Osteoblast (primary cell): ENCODE data around the gene NEK6. TPM values are rescaled to one million over a fixed set of nuclear protein-coding genes. Genes with fewer than 3 reads are reported as not detected.
A peak's percentile ranks its signal among the peaks of the same experiment; 100 is the strongest.

Experiments used
- DNase-seq: peaks from one replicate; pipeline ENCODE4 v3.0.0; 2011; ENCODE audit warnings: low spot score, mixed read lengths; ENCODE audit not compliant: insufficient read length; ENCODE audit errors: missing footprints
- H2AFZ ChIP-seq: 2 replicates; pipeline ENCODE4 v1.6.0; 2011; ENCODE audit warnings: mild to moderate bottlenecking, low read length
- H3K27ac ChIP-seq: 2 replicates; pipeline ENCODE4 v1.5.1; 2011; ENCODE audit warnings: mild to moderate bottlenecking, low read depth, low read length, moderate library complexity
- H3K27me3 ChIP-seq: 2 replicates; pipeline ENCODE4 v1.6.0; 2012; ENCODE audit warnings: mild to moderate bottlenecking, control low read depth, inconsistent platforms, low read length, moderate library complexity; ENCODE audit not compliant: insufficient read depth
- H3K36me3 ChIP-seq: 2 replicates; pipeline ENCODE4 v1.5.1; 2011; ENCODE audit warnings: mild to moderate bottlenecking, low read length, control low read depth, moderate library complexity; ENCODE audit not compliant: insufficient read depth
- H3K4me1 ChIP-seq: 2 replicates; pipeline ENCODE4 v1.5.1; 2011; ENCODE audit warnings: mild to moderate bottlenecking, low read length, control low read depth, moderate library complexity; ENCODE audit not compliant: insufficient read depth
- H3K4me2 ChIP-seq: 2 replicates; pipeline ENCODE4 v1.6.0; 2011; ENCODE audit warnings: mild to moderate bottlenecking, low read length; ENCODE audit not compliant: insufficient read depth
- H3K4me3 ChIP-seq: fragments of 200-600 bp; sonication (generic); 3 replicates; pipeline ENCODE4 v1.5.1; 2012; ENCODE audit warnings: mild to moderate bottlenecking, low read length, inconsistent platforms; ENCODE audit not compliant: insufficient read depth
- H3K79me2 ChIP-seq: 2 replicates; pipeline ENCODE4 v1.6.0; 2012; ENCODE audit warnings: mild to moderate bottlenecking, low read length, control low read depth, inconsistent platforms; ENCODE audit not compliant: insufficient read depth
- H3K9me3 ChIP-seq: 2 replicates; pipeline ENCODE4 v1.5.1; 2011; ENCODE audit warnings: low read depth, low read length, control low read depth
- H4K20me1 ChIP-seq: 2 replicates; pipeline ENCODE4 v1.6.0; 2012; ENCODE audit warnings: mild to moderate bottlenecking, low read length, control low read depth; ENCODE audit not compliant: insufficient read depth
- CTCF ChIP-seq: IDR thresholded peaks from 2 replicates; pipeline ENCODE4 v1.5.1; 2011; ENCODE audit warnings: mild to moderate bottlenecking, low read depth, low read length, moderate library complexity; ENCODE audit errors: extremely low read depth
- total RNA-seq: library from RNA; depleted of rRNA; stranded (reverse); fragments of >200 nt; gene quantifications from 2 replicates; pipeline ENCODE4 v1.2.3, GENCODE V29; 2012

Gene NEK6
- total RNA-seq, 1 donor = 128 TPM

- Histone ChIP-seq H3K79me2 (peaks cover 11% of the 10 kb centered on the region), H4K20me1 (peaks cover 39% of the 10 kb centered on the region), H3K36me3 (peaks cover 88% of the 10 kb centered on the region), H3K9me3 (no peaks in the 10 kb centered on the region), H3K27me3 (no peaks in the 10 kb centered on the region), H3K4me3 (no peak overlapping the region), H2AFZ (no peak overlapping the region), H3K27ac (no peak overlapping the region), H3K4me2 (no peak overlapping the region), H3K4me1 (peaks cover 11% of the 10 kb centered on the region)
- no peak for TF ChIP-seq CTCF
- DNase-seq = peak; percentile 66
Measured at GRCh38 chr9:124347206-124347967, 89.6 kb downstream of the NEK6 start.

- Histone ChIP-seq H3K4me3 (no peak overlapping the region), H2AFZ (no peak overlapping the region), H3K9me3 (no peaks in the 10 kb centered on the region), H3K27ac (no peak overlapping the region), H3K79me2 (peaks cover 11% of the 10 kb centered on the region), H3K4me1 (peaks cover 5% of the 10 kb centered on the region), H3K36me3 (peaks cover 93% of the 10 kb centered on the region), H3K27me3 (no peaks in the 10 kb centered on the region), H4K20me1 (peaks cover 38% of the 10 kb centered on the region), H3K4me2 (no peak overlapping the region)
- no peak for TF ChIP-seq CTCF
- DNase-seq = peak; percentile 52
Measured at GRCh38 chr9:124347968-124348358, 90.2 kb downstream of the NEK6 start.

- Histone ChIP-seq H3K79me2 (peaks cover 11% of the 10 kb centered on the region), H3K36me3 (peaks cover 96% of the 10 kb centered on the region)
- no peak for TF ChIP-seq CTCF
Measured at GRCh38 chr9:124348363-124348762, 90.6 kb downstream of the NEK6 start.

GRCh38 chr9:124348831-124349230 lies 91.1 kb downstream of the NEK6 start:
- no peak overlapping the region for H3K4me2 ChIP-seq
- TF ChIP-seq CTCF = no peak
- no peak overlapping the region for H3K4me3 ChIP-seq
- no peak overlapping the region for H3K27ac ChIP-seq
- no peaks in the 10 kb centered on the region for H3K9me3 ChIP-seq
- peak; percentile 41 for DNase-seq
- peaks cover 9% of the 10 kb centered on the region for H3K79me2 ChIP-seq
- H3K4me1 ChIP-seq = no peaks in the 10 kb centered on the region
- no peak overlapping the region for H2AFZ ChIP-seq
- peaks cover 39% of the 10 kb centered on the region for H4K20me1 ChIP-seq
- peaks cover 96% of the 10 kb centered on the region for H3K36me3 ChIP-seq
- H3K27me3 ChIP-seq = no peaks in the 10 kb centered on the region

More at GRCh38 chr9:124348363-124348762, 90.6 kb downstream of the NEK6 start:
- Histone ChIP-seq H3K4me3 (no peak overlapping the region), H3K9me3 (no peaks in the 10 kb centered on the region), H3K27ac (no peak overlapping the region), H3K4me1 (peaks cover 3% of the 10 kb centered on the region), H3K4me2 (no peak overlapping the region), H3K27me3 (no peaks in the 10 kb centered on the region), H2AFZ (no peak overlapping the region), H4K20me1 (peaks cover 39% of the 10 kb centered on the region)
- peak; percentile 37 for DNase-seq
